LHCN-M2 (cell line): Measurements from ENCODE around the gene POU2F3. TPM values are rescaled to one million over a fixed set of nuclear protein-coding genes. Genes with fewer than 3 reads are reported as not detected.
"Not testable (repeated sequence)": the region's sequence is repeated elsewhere in the genome, so short reads cannot be mapped to it uniquely, and the experiment has no call there.

ENCODE experiments used
- DNase-seq: peaks from one replicate; pipeline ENCODE4 v3.0.0-alpha.2; 2012; ENCODE audit warnings: low read depth
- total RNA-seq: library from RNA; depleted of rRNA; stranded (reverse); fragments of >200 nt; gene quantifications from 2 replicates; pipeline ENCODE4 v1.2.3, GENCODE V29; 2014

Gene POU2F3
- total RNA-seq, 1 experiment from 2014 or later: not detected

DNA sequence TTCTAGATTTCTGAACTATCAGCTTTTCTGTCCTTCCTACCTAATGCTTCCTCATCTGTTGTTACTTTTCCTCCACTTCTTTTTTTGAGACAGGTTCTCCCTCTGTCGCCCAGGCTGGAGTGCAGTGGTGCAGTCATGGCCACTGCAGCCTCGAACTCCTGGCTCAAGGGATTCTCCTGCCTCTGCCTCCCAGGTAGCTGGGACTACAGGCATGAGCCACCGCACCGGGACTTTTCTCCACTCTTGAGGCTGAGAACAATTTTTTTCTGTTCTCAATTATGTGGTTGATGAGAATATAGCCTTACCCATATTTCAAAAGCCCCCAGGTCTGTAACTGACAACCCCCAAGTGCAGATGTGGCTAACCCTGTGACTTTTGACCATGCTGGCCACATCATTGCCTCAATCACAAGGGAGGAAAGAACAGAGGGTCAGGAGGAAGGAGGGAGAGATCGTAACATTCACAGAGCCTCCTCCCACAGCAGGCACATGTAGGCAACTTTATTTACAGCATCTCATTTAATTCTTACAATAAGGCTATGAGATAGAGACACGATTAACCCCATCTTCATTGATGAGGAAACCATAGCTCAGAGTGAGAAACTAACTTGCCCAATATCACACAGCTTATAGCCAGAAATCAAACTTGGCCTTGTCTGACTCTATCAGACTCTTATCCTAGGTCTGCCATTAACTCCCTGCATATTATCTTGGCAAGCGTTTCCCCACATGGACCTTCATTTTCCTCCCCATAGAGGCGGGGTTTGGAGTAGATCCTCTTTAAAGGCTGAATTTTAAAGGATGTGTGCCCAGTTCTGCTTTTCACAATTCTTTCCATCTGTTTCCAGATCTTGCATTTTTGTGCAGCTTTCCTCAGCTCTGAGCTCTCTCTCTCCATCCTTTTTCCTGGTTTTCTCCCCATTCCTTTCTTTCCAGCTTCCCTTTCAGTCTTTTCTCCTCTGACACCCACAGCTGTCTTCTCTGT, 9.6 kb downstream of the POU2F3 start:
- no peak for DNase-seq

DNA sequence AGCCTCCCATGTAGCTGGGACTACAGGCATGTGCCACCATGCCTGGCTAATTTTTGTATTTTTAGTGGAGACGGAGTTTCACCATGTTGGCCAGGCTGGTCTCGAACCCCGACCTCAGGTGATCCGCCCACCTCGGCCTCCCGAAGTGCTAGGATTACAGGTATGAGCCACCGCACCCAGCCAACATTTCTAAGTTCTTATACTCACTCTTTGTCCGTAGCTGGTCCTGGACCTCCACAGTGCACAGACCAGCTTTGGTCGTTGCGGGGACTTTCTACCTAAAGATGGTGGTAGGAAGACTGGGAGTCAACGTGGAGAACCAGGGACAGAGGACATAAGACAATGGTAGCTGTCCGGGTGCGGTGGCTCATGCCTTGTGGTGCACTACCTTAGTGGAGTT, 13.4 kb downstream of the POU2F3 start:
- not testable (repeated sequence) for DNase-seq

DNA sequence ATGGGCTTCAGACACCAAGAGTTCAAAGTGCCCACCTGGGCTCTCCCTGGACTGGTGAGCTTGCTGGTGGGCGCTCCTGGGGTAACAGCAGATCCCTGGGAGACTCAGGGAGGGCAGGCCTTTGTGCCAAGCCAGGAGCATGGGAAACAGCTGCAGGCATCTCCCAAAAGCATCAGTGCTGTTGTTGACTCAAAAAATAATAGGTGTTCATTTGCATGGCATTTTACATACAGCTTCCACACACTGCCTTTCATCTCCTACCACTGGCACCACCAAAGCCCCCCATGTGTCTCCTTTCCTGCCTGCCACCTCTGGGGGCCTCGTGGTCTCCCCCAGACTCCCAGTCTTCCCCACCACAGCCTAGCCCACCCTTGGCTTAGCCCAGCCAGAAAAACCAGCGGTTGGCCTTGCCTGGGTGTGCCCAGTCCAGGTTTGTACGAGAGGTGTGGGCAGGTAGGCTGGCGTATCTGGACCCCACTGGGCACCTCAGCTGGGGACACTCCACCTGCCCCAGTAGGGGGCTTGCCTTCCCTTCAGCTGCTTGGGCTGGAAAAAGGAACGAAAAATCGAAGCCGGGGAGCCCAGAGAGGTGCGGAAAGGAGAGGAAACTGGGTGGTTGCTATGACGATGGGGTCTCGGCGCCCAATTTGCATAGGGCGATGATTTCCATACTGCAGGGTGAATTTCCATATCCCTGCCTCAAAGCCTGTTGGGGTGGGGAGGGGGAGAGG, 15.0 kb downstream of the POU2F3 start:
- no peak for DNase-seq

DNA sequence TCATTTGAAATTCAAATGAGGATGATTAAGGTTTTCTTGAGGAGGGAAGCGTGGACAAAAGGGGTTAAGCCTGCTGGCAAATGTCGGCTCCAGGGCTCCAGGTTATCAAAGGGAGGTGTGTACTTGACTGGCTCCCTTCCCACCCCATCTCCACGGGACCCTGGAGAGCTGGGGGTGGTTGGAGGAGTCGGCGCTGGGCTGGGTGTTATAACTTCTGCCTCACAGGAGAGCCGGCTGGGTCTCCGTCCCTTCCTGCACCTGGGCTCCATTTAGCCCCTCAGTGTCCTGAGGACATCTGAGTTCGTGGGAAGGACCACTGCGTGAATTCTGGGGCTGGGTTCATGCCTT, 15.6 kb downstream of the POU2F3 start:
- no peak for DNase-seq

DNA sequence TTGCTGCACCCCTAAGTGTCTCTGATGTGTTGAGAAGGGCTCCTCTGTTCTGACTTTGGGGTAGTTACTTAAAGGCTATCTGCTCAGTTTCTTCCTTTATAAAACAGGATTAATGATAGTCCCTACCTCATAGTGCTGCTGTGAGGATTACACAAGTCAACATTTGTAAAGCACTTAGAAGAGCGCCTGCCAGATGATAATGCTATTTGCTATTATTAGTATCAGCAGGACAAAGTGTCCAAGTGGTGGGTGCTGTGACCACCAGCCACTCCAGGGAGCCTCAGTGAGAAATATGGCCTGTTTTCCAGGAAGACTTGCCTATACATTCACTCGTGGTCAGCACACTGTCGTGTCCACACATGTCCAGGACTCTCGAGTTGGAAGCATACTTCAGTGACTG, 16.2 kb downstream of the POU2F3 start:
- no peak for DNase-seq

DNA sequence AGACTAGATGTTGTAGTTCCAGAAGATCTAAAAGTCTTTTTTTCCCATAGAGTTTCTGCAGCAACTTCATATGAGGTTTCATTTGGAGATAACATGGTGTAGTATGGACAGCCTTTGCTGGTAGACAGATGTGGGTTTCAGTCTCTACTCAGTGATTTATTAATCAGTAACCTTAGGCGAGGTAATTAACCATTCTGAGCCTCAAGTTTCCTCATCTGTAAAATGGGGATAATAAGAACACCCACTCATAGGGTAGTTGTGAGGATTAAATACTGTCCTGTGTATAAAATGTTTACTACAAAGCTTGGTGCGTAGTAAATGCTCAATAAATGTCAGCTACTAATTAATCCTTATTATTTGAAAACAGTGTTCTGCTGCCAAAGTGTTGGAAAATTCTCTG, 16.8 kb downstream of the POU2F3 start:
- DNase-seq: no peak

DNA sequence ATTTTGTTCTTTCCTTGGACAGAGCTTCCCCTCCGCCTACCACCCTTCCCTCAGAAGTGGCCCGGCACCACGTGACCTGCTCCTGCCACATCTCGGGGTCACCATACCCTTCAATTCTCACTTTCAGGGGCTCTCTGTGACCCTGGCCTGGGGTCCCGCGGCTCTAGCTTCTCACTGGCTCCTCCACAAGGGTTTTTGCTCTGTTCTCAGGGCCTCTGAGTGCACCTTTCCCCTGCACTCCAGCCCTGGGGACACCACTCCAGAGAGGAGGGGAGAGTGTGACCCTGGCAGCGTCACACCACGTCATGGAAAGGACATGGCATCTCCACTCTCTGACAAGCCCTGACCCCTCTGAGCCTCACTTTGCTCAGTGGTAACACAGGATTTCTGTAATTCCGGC, 17.4 kb downstream of the POU2F3 start:
- DNase-seq: no peak

DNA sequence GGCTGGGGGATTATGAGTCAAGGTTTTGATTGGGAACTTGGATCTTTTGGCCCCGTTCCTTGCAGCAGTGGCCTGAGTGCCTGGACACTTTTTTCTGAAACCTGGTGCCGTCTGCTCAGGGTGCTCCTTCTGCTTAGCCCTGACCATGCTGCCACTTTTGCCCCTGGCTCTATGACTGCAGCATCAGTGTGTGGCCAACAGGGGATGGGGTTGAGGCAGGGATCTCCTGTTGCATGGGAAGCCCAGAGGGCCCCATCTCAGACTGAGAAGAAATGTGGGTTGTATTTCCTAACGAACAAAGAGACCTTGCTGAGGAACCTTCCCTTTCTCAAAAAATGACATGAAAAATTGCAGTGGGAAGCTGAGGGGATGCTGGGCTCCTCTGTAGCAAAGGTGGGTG, 18.7 kb downstream of the POU2F3 start:
- no peak for DNase-seq

DNA sequence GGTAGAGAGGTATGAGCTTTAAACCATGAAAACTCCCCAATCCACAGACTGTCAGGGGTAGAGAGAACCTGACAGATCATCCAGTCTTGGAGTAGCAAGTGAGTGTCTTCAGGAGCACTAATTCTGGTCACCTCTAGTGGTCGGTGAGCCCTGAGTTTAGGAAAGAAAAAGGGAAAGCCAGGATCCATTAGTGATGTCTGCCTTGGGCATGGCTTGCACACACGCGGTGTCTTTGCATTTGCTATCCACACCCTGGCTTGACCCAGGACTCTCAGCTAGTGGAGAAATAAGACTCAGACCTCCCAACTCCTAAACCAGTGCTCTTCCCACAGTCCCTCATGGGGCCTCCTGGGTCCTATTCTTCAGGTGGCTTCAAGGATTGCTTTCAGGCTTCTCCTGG, 19.3 kb downstream of the POU2F3 start:
- DNase-seq: no peak

DNA sequence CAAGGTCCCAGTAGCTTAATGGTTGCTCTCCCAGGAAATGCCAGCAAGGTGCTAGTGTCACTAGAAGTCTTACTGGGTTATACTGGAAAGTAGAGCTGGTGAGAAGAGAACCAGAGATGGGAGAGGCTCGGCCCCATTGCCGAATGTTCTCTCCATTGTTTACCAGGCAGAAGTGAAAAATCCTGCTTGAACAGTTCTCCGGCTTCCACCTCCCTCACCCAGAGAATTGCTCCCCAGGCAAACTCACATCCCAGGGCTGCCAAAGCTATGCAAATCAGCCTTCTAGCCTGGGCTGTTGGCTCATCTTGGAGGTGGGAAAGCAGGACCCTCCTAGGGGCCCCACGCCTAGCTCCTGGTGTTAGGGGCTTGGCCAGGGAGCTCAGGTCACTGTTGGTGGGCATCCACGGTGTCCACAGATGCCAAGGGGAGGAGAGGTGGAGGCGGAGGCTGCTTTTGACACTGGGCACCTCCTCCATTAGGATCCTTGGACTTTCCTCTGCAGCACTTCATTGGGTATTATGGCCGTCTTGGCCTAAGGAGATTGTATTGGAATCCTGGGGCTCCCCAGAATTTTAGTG, 20.1 kb downstream of the POU2F3 start:
- DNase-seq: no peak

DNA sequence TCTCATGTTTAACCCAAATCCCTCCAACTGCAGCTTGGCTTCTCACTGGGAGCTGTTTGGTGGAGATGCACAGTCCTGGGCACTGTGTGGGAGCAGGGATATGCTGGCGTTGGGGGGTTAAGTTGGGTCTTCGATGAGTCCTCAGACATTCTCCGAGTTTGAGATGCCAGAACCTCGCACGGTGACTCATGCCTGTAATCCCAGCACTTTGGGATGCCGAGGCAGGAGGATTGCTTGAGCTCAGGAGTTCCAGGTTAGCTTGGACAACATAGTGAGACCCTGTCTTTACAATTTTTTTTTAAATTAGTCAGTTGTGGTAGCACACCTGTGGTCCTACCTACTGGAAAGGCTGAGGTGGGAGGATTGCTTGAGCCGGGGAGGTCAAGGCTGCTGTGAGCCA, 20.7 kb downstream of the POU2F3 start:
- no peak for DNase-seq

DNA sequence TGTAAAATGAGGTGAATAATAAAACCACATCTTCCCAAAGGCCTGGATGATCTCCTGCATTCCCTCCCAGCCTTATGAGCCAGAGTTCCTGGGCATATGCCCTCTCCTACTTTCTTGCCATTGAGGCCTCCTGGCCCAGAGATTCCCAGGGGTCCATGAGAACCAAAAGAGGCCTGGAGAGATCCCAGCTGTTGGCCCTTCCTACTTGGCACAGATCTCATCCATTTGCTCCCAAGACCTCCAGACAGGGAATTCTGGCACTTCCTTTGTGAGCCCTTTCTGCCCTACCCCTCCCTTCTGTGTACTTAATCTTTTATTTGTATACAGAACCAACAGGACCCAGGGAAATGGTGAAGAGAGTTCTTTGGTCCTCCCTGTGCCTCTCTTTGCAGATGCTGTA, 21.4 kb downstream of the POU2F3 start:
- no peak for DNase-seq

DNA sequence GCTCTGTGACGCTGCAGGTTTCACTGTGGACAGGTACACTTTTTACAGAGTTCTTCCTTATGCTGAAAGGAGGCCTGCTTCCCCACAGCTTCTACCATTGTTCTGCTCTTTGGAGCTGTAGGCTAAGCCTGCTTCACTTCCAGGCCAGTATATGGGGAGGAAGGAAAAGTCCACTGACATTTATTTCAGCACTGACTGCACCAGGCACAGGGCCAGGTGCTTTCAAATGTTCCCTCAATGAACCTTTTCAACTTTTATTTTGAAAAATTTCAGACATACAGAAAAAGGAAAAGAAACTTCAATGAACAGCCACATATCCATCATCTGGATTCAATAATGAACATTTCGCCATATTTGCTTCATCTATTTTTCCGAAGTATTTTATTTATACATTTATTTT, 22.0 kb downstream of the POU2F3 start:
- no peak for DNase-seq

DNA sequence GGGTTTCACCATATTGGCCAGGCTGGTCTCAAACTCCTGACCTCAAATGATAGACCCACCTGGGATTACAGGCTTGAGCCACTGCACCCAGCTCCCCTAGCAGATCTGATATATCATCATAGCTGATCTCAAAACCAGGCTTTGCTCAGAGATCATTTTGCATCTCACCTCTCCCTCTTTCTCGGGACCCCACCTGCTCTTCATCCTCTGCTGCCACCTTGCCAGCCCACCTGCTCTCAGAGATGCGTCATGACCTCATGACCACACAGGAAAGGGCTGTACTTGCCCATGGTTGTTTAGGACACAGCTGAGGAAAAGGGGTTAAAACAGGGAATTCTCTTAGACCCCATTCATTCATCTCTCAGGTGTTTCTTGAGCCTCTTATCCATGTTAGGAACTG, 27.4 kb downstream of the POU2F3 start:
- no peak for DNase-seq

DNA sequence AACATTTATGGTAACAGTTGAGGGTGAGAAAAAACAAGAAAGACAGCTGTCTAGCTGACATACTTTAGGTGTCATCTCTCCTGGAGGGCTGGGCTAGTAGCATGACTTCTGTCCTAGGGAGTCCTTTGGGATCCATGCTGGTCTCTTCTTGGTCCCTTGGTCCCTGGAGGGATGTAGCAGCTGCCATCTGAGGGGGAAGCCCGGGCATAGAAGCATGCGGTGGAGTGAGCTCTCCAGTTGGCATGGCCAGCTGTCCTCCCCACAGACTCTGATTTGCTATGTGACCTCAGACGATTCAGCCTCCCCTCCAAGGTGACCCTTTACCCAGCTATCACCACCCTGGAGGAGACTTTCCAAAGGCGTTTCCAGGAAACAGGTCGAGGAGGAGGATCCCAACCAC, 28.7 kb downstream of the POU2F3 start:
- DNase-seq: peak; percentile 5

DNA sequence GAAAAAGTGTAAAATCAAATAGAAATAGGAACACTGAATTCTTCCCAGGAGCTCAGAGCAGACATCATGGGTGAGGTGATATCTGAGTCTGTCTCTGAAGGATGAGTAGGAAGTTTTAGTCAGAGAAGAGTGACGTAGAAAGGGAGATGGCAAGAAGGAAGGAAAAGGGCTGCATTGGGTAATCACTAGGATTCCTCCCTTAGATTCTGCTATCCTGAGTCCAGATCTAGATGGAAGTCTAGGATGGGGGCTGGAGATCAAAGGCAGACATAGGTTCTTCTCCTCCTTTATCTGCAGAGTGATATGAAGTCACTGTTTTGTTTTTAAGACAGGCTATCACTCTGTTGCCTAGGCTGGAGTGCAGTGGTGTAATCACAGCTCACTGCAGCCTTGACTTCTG, 30.4 kb downstream of the POU2F3 start:
- DNase-seq: no peak

DNA sequence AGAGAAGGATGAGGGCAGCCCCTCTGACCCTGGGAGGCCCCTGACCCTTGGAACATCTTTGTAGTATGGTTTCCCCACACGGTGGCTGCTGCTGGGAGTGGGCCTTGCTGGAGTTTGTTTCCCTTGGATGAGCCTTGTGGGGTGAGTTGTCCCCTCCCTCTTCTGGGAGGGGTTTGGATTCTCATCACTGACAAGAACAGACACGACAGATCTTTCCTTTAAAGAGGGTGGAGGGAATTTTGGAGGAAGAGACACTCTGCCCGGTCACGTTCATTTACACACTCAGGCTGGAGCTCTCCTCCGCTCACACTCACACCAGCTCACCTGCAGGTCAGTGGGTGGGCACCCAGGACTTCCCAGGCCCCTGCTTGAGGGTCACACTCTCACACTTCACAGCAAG, 31.7 kb downstream of the POU2F3 start:
- no peak for DNase-seq

DNA sequence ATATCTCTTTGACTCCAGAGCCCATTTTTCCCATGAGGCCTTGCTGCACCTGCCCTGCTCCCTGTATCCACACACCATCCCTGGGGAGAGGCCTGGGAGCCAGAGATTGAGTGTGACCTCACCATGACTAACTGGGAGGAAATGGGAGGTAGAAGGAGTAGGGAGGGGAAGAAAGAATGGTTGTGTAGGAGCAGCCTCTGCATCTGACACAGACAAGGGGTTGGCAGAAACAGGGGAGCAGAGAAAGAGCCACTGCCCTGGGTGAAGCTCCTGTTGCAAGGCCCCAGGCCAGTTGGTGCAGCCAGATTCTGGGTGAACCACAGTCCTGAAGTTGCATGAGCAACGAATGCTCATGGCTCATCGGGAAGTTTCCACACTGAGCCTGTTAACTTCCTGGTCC, 32.4 kb downstream of the POU2F3 start:
- peak; percentile 84 for DNase-seq

DNA sequence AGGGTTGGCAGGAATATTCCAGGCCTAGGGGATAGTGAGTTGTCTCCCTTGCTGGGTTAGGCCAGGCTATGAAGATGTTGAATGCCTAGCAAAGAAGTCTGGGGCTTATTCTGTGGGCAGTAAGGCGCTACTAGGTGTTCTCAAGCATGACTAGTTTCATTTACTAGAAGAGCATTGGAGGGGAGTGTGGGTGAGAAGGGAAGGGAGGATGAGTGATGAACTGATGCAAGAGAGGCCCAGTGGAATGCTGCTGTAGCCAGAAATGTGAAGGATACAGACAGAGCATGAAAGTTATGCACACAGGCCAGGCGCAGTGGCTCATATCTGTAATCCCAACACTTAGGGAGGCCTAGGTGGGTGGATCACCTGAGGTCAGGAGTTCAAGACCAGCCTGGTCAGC, 33.5 kb downstream of the POU2F3 start:
- DNase-seq: no peak

DNA sequence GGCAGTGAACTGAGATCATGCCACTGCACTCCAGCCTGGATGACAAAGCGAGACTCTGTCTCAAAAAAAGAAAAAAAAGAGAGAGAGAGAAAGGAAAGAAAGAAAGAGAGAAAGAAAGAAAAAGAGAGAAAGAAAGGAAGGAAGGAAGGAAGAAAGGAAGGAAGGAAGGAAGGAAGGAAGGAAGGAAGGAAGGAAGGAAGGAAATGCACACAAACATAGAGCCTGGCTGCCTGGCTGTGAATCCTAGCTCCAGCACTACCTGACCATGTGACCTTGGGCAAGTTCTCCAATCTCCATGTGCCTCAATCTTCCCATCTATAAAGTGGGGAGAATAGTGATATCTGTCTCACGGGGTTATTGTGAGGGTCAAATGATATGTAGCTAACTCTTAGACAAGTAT, 34.0 kb downstream of the POU2F3 start:
- not testable (repeated sequence) for DNase-seq

DNA sequence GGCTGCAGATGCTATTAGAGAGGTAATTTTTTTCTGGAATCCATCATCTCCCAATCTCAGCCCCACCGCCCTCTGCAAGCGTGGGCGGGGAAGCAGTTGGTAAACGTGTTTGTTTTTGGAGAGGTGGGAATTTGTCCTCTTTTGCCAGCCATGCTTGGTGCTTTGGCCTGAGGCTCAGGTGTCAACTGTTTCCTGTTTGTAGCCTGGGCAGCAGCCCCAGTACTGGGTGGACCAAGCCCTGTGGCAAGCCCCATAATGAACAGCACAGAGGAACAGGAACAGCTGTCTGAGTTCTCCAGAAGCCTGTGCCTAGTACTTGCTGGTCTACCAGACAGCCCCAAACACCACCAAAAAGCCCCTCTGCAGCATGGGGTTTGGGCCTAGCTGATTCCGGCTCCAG, 39.6 kb downstream of the POU2F3 start:
- no peak for DNase-seq

DNA sequence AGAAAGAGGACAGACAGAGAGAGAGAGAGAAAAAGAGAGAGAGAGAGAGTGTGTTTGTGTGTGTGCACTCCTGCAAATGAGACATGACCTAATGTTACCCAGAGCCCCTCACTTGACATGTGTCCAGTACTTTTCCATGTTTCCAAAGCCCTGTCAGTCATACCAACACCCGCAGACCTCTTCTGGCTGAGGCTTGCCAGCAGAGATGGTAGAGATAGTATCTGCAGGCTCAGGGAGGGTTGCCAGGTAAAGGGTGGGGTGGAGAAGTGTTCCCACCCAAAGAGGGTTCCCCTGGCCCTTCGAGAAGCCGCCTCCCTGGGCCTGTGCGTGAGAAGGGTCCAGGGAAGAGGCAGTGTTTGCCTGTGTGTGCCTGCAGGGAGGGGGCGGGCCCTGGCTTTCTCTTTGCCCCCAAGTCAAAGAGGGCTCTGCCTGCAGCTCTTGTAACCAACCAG, 40.7 kb downstream of the POU2F3 start:
- no peak for DNase-seq
